Measurements from ENCODE around the gene GORASP1.

GORASP1 gene

DNA sequence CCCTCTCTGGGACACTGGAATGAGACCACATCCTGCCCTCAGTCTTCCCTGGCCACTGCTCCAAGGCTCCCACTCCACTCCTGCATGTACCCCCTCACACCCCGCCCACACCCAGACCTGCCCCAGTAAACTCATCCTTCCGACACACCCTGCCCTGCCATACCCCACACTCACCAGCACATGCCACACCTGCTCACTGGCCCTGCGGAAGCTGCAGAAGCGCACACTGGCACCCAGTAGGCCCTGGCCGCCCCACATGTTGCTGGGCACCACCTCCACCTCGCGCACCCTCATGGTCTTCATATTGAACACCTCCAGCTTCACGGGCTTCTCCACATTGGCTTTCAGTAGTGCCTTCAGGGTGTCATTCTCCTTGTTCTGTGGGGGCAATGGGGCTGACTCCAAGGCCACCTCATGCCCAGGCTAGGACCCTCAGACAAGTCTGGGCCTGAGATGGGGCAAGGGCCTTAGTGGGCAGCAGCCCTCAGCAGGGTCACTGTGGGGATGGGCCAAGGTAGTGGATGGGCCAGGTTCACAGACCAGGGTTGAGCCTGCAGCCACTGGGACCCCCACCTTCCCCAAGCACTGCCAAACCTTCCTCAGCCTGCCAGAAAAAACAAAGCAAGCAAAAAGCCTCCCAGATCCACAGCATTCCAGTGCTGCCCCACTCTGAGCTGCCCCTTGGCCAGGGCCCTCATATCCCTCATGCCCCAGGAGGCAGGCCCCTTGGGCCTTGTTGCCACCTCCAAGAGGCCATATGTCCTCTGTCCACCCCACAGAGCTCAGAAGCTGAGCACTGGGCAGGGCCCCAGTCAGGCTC is 4.7 kb downstream of the GORASP1 start:
- DNase-seq (ENCODE audit: low read depth): no peak

DNA sequence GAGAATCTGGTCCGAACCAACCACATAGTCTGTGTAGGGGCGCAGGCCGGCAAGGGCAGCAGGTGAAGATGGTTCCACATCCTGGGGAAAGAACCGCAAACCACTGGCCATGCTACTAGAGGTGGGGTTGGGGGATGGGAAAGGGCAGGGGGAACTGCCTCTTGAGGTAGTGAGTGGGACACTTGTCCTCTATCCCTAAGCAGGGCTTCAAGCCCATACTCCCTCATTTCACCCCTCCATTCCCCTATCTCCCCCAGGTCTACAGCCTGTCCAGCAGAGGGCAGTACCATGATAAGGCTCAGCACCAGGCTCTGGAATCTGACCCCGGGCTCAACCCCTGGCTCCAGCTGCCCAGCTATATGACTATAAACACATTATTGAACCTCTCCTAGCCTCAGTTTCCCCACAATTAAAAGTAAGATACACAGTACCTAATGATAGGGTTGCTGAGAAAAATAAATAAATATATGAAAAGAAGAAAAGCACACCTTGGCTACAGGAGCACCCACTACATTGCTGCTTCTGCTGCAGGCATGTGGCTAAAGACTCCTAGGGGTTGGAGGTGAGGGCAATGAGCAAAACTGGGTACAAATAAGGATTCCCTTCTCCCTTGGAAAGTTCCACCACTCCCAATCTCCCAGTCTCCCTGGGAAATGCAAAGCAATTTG is 6.3 kb downstream of the GORASP1 start:
- DNase-seq (ENCODE audit: low read depth): no peak

DNA sequence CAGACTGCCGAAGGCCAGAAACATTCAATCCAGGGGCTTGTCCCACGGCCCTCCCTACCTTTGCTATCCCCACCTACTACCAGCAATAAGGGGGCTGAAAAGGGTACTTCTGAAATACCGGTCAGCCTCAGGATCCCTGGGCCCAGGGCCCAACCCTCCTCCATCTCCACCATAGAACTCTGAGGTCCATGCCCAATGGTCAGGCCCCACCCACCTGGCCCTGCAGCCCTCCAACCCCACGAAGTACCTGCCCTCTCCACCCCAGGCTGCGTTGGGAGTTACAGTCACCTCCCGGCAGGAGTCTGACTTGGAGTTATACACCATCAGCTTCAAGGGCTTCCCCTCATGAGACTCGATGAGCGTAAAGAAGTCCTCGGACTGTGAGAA is 6.9 kb downstream of the GORASP1 start:
- DNase-seq (ENCODE audit: low read depth): no peak

DNA sequence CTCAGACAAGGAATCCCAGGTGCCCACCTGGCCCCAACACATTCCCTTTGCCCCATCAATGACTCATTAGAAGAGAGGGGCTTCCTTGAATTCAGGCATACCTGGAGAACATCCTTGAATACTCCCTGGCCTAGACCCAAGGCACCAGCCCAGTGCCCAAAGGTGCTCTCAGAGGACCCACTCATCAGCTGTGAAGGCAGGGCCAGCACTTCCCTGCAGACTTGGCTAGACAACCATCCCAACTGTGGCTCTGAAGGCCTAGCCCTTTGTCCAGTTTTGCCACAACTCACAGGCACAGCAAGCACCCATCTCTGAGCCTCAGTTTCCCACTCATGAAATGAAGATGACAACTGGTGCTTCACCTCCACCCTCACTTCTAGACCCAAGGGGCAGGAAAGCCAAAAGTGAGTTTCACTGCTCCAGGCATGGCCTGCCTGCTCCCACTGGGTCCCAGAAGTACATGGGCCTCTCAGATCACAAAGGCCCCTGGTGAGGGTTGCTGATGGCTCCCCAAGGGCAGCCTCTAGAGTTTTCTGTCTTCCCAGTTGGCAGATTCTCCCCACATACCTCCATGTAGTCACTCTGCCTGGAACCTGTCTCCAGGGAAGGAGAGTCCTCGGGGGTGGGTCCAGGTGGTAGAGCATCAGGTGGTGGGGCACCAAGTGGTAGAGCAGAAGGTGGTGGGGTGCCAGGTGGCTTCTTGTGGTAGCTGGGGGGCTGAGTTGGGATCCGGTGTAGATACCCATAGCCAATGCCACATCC is 7.5 kb downstream of the GORASP1 start:
- no peak for DNase-seq (ENCODE audit: low read depth)

DNA sequence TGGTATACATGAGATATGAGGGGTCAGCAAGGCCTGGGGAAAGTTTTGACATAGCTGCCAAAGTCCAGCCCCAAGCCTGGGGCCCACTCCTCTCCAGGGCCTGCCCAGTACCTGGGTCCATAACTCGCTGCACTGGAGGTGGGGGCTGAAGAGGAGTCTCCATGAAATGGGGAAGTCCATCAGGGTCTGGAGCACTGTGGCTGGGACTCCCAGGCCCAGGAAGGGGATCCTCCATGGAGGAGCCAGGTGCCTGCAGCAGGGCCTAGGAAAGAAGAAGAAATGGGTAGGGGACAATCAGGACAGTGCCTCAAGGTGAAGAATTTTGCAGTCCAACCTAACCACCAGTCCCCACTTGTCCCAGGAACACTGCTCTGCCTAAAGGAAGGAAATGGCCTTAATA is 8.2 kb downstream of the GORASP1 start:
- DNase-seq (ENCODE audit: low read depth): no peak

DNA sequence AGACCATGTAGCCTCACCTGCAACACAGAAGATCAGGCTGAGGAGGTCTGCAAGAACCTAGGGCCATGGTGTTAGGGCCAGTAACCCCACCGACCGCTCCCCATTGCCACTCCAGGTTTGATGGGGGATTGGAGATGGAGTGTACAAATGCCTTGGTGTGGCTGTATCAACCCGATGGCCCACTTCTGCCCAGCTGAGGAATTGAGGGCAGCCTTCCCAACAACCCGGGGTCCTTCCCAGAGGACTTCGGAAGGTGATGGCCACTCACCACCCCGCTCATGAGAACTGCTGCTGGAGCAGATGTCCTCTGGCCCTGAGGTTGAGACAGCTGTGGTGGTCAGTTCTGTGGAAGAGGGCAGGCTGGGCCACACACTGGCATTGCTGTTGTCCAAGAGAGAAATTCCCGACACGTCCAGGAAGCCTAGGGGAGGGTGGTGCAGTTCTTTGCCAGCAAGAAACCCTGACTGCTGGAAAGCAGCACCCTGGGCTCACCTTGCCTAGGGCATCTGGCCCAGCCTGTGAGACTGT is 8.9 kb downstream of the GORASP1 start:
- DNase-seq (ENCODE audit: low read depth): no peak

DNA sequence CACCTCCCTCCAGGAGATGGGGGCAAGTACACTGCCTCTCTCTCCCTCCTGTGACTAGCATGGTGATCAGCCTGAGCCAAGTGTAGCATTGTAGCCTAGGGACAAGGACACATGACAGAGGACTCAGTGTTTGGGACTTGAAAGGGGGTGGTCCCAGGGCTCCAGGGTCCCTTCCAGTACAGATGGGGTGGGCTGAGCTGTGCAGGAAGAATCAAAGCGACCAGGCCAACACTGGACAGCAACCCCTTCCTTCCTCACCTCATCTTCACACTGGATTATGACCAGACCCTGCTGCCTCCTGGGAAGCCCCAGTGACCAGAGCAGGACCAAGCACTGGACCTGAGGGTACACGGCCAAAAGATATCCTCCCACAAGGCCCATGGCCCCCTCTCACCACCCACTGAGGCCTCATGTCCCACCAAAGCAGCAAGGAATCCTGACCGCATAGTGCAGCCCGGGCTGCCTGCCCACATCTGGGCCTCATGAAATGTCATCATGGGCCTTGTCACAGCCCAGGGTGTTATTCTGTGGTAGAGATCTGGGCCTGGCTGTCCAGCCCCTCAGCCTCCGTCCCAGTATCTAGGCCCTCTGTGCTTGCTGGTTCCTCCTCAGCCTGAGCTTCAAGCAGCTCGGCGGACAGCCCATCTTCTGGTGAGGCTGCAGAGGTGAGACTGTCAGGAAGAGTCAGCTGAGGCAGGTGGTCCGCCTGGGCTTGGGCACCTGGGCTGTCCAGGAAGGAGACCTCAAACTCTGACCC is 9.5 kb downstream of the GORASP1 start:
- no peak for DNase-seq (ENCODE audit: low read depth)

DNA sequence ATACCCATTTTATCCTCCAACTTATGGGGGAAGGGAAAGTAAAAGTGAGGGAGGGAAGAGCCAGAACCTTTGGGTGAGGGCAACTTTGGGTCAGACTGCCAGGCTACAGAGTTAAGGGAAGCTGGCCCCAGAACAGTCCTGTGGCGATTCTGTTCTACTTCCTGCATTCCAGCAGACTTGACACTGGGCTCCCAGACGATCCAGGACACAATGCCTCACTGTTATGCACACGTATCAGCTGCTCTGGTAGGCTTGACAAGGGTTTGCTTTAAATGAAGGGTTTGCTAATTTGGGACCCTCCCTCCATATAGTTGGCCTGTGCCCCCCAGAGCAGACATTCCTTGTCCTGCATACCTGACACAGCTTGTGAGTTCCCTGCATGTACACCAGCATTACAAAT is 10.7 kb downstream of the GORASP1 start:
- DNase-seq (ENCODE audit: low read depth): no peak

DNA sequence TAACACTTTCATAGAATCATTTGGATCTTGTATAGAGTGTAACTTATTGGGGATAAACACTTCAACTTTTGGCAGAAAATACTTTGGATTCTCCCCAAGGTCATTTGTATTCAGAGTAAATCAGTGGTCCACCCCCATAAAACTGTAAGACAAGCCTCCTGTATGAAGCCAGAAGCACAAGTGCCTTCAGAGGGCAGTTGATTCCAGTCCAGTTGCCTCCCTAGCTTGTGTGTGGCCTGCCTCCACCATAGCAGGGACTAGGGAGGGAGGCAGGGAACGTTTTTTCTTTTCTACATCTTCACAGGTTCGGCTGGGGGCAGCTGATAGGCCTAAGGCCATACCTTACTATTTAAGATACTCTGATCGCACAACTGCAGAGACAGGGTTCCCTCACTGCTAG is 11.6 kb downstream of the GORASP1 start:
- no peak for DNase-seq (ENCODE audit: low read depth)

DNA sequence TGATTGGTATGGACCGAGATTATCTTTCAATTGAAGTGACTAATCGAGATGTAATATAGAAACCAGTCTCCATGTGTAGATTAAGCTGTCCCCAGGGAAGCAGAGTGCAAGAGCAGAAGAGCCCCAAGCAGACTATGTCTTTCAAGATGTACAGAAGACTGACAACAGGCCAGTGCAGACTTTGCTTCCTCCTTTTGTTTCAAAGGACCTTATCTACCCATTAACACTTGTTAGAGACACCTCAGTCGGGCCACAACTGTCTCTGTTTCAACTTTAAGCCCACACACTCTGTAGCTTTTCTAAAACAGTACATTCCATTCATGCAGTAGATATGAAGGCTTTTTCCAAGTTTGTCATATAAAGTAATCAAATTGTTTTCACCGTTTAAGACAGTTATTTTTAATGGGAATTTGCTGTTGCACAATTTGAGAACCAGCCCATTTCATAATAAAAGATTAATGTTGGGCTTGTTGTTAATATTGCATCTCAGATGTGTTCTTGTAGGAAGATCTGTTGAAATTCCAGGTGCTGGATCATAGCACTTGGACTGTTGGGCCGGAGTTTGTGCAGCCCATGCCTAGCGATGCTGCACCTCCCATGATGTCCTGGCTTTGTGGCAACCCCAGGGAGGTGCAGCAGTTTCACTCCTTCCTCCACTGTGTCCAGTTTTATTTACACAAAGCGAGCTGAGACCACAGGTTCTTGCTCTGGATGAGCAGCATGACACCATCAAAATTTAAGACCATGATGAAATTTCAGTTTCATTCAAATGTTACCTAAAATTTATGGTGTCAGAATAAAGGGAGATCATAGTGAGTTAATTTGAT is 12.4 kb downstream of the GORASP1 start:
- DNase-seq (ENCODE audit: low read depth): no peak

DNA sequence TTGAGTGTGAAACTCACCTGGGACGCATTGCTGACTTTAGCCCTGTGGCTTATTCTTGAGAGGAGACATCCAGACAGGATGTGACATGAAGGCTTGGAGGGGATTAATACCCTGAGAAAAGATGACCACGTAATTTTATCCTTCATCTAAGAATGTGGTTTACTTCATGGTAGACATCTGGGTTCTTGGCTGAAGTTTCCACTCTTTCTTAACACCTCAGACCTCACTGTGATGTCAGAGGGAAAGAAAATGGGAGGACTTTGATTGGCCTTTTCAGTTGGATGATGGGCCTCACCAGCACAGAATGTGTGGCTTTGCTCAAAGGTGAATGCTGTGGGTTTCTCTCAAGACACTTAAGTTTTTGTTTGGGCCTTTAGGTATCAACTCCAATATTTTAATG is 16.5 kb downstream of the GORASP1 start:
- DNase-seq (ENCODE audit: low read depth): no peak

DNA sequence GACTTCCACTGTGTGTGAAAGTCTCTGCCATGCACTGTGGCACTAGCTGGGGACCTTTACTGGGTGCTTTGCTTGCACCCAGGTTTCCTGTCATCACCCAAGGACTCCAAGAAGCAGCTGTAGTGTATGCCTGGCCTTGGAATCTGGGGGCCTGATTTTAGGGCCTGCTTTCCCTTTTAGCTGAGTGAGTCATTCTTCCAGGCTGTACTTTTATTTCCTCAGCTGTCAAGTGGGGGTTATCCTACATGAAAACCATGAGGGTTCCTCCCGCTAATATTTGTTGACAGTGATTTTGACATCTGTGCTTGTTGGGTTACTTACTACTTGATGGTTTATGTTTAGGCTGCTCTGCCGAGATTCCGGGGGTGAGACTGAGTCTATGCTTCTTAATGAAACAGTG is 18.5 kb downstream of the GORASP1 start:
- DNase-seq (ENCODE audit: low read depth): no peak

DNA sequence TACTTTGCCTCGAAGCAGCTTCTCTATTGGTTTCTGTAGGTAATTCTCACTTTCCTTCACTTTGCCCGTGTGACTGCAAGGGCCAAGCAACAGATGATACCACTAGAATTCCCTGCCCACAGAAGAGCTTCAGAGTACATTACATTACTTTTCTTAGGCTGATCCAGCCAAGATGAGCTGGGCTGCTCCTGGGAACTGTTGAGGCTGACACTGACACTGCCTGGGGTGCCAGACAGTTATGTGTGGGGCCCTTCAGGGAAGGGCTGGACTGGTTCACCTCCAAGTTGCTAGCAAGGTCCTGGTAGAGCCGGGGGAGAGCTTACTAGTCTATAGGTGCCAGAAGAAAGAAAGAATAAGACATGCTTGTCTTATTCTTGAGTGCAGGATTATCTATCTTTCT is 19.0 kb downstream of the GORASP1 start:
- no peak for DNase-seq (ENCODE audit: low read depth)

DNA sequence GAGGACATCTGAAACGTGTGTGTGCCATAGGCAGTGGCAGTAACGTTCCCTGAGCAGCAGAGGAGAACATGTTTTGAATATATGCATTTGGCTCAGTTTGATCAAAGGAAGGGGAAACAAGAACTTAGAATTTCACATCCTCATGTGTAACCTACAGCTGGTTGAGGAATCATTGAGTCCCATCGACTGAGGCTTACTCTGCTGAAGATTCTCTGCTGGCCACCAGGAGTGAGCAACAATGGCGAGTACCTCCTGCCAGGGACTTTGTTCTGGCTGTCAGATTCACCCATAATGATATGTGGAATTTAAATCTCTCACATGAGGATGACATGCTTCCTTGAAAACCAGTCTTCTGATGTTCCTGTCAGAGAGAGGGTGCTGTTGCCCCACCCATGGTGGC is 21.3 kb downstream of the GORASP1 start:
- no peak for DNase-seq (ENCODE audit: low read depth)

DNA sequence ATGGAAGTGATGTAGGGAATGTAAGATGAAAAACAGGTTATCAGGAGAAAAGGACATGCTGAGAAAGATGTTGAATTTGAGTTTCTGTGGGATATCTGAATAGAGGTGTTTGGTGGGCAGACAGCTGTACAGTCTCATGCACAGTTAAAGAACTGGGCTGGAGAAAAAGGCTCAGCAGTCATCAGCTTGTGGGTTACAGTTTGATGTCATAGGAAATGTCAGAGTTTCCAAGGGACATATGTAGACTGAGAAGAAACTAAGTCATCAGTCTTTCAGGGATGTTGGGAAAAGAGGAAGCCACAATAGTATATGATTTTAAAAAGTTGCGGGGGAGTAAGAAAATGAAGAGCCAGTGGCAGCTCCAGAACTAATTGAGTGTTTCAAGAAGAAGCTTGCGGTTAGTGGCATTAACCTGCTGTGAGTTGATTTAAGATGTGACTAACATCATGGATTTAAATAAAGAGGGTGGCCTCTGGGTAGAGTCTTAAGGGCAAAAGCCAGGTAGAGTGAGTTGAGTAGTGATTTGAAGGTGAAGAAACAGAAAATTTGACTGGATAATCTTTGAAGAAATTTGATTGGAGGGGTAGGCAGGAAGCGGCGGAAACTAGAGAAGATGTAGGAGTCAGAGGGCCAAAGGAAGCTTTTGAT is 24.6 kb downstream of the GORASP1 start:
- DNase-seq (ENCODE audit: low read depth): no peak

DNA sequence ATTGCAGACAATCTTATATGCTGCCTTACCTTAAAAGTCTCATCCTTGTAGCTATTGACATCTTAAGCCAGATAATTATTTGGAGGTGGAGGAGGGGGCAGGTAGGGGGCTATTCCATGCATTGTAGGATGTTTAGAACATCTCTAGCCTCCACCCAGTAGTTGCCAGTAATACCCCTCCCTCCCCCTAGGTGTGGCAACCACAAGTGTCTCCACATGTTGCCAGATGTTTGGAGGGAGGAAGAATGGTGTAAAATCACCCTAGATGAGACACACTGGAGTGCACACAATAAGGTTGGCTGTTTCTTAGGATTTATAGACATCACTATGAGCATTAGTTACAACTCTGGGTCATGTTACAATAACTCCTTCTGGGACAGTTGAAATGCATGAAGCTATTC is 27.4 kb downstream of the GORASP1 start:
- DNase-seq (ENCODE audit: low read depth): no peak

DNA sequence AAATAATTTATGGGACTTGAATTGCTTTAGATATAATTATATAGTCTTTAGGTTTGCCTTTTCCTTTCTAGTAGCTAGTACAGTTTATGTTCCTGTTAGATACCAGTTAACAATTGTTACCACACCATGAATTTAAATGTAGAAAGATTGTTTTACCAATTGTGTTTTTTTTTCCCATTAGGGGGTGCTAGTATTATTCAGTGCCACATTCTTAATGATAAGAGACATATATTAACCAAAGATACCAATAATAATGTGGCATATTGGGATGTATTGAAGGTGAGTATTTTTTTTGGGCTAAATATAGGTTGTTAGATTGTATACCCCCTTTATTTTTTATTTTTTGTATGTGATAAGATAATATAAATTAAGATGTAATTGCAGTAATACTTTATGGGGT is 27.9 kb downstream of the GORASP1 start:
- DNase-seq (ENCODE audit: low read depth): no peak

DNA sequence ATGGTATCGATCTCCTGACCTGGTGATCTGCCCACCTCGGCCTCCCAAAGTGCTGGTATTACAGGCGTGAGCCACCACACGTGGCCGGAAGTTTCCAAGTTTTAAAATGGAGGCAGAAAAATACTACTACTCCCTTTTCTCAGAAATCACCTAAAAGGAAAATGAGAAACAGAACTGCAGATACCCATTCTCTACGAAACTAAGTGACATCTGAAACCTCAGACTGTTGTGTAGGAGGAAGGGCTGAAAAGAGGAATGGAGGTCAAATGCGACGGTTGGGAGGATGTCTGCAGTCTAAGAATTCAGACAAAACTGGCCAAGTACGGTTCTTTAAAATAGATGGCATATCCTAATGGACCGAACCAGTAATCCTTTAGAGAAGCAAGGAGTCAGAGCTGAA is 31.5 kb downstream of the GORASP1 start:
- no peak for DNase-seq (ENCODE audit: low read depth)

DNA sequence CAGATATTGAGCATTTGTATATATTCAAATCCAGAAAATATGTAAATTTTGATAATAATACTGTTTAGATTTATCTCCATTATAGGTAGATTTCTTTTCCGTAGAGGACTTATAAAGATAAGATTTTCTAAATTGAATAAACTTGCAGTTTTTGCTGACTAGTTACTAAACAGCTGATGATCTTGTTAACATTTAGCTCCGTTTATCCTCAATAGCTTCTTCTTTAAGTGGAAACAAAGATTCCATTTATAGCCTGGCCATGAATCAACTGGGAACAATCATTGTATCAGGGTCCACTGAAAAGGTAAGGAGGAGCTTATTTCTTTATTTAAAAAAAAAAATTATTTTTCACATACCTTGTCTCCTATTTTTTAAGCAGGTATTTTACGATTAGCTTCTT is 38.9 kb downstream of the GORASP1 start:
- DNase-seq (ENCODE audit: low read depth): no peak

DNA sequence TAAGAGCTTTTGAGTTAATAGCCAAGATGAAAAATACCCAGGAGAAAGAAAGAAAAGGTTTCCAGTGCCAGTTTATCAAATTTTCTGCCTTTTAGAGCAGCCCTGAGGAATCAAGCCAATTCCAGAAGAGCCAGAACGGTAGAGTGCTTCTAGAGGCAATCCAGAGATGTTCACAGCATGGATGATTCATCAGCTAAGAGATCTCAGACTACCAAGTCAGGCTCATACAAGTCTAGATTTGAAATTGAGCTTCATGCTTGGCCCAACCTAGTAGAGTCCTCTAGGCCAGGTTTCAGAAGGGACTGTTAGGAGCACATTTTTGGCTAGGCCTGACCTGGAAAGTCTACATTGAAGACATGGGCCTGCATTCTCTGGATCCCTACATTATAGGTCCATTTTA is 40.1 kb downstream of the GORASP1 start:
- DNase-seq (ENCODE audit: low read depth): no peak

DNA sequence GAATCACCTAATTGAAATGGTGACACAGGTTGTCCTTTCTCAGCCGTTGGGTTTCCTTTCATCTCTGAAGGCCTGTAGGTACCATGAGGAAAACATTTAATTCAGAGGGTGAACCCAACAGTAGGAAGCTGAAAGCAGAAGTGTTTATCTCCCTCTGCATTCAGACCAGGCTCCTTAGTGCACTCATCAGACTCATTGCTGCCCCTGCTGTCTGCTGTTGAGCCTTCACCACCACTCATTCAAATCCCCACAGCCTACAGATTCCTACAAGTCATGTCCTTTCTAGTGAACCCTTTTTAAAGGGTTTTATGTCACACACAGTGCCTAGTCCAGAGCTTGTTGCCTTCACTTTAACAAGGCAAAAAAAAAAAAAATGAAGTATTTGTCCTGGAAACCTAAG is 42.2 kb downstream of the GORASP1 start:
- DNase-seq (ENCODE audit: low read depth): no peak
